ENCODE results near the gene LSM2. TPM values are rescaled to one million over a fixed set of nuclear protein-coding genes. Genes with fewer than 3 reads are reported as not detected.
"Not testable (repeated sequence)": the region's sequence is repeated elsewhere in the genome, so short reads cannot be mapped to it uniquely, and the experiment has no call there.

Gene LSM2
- 72.6 and 89.4 TPM in 2 replicates for total RNA-seq (2014; rRNA removed; shearing (Covaris generic))

DNA sequence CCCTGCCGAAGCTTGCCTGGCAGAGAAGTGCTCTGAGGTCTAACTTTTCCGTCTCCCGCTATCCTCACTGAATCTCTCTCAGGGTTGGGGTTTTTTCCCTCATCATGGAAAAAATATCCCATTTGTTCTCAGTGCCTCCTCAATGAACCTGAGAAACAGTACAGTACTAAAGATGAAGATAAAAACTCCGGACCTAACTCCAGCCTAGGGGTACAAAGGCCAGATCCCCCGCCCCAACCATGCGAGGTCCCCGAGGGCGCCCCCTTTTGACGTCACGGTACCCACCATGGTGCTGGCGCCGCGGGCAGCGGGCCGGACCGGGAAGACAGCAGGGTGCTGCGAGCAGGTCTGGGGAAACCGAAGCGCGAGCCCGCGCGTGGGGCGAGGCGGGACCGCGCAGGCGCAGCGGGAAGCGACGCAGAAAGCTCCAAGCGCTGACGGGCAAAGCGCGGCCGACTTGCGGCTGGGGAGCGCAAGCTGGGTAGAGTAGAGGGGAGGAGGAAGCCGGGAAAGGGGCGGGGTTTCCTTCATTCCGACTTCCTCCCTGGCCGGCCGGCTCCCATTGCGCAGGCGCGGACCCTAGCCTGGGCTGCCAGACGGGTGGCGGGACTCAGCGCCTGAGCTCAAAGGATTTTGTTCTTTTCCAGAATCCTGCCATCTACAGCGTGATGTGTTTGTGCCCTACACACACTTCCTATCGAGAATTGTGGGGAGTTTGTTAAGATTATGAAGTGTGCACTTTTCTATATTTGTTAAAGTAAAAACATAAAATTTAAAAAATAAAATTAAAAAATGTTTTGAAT lies at the start of gene LSM2:
TSS of gene LSM2 (minus strand) at position 497 of the 803 bp plus-strand sequence. CDS start at position 288, 209 bp downstream.
- peaks cover 8% of the 10 kb centered on the region for H3K36me3 ChIP-seq
- no peaks in the 10 kb centered on the region for H3K27me3 ChIP-seq (replicated peaks)
- peak; percentile 98 for DNase-seq (ENCODE audit: low read depth in 1 of 2, low spot score in 2 of 2)
- peak within 1 kb of the TSS; percentile 41 for H3K27ac ChIP-seq
- H3K9me3 ChIP-seq (replicated peaks): no peaks in the 10 kb centered on the region
- H3K4me1 ChIP-seq (replicated peaks): peaks cover 7% of the 10 kb centered on the region; the same call in 1 of the 2 replicates
- H3K4me3 ChIP-seq: peak within 1 kb of the TSS; percentile 59

DNA sequence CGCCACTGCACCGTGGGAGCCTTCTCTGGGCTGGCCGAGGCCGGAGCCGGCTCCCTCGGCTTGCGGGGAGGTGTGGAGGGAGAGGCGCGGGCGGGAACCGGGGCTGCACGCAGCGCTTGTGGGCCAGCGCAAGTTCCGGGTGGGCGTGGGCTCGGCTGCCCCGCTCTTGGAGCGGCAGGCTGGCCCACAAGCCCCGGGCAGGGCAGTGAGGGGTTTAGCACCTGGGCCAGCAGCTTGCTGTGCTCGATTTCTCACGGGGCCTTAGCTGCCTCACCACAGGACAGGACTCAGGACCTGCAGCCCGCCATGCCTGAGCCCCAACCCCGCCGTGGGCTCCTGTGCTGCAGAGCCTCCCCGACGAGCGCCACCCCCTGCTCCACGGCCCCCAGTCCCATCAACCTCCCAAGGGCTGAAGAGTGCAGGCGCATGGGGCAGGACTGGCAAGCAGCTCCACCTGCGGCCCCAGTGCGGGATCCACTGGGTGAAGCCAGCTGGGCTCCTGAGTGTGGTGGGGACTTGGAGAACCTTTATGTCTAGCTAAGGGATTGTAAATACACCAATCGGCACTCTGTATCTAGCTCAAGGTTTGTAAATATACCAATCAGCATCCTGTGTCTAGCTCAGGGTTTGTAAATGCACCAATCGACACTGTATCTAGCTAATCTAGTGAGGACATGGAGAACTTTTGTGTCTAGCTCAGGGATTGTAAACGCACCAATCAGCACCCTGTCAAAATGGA lies 45.4 kb upstream of the LSM2 start:
- H3K27me3 ChIP-seq (replicated peaks); H3K4me1 ChIP-seq (replicated peaks); H3K27ac ChIP-seq; H3K4me3 ChIP-seq; H3K9me3 ChIP-seq (replicated peaks); DNase-seq (ENCODE audit: low read depth in 1 of 2, low spot score in 2 of 2); H3K36me3 ChIP-seq: not testable (repeated sequence)

DNA sequence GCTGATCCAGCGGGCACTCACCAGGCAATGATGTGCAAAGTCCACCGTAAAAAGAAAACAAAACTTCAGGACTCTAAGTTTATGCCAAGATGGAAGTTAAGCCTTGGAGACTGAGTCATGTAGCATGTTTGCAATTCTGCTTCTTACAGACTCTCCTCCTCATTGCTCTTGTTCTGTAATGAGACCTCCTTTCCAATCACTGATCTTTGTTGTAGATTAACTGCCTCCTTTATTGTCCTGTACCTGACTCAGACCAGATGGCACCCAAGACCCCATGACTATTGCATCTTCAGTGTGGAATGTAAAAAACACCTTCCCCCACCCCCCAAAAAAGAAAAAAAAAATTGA lies 44.7 kb upstream of the LSM2 start:
- Histone ChIP-seq H3K4me1 (replicated peaks) (no peaks in the 10 kb centered on the region), H3K4me3 (no peak overlapping the region), H3K9me3 (replicated peaks) (no peaks in the 10 kb centered on the region), H3K27me3 (replicated peaks) (no peaks in the 10 kb centered on the region), H3K27ac (no peak overlapping the region), H3K36me3 (no peaks in the 10 kb centered on the region)
- no peak for DNase-seq (ENCODE audit: low read depth in 1 of 2, low spot score in 2 of 2)

DNA sequence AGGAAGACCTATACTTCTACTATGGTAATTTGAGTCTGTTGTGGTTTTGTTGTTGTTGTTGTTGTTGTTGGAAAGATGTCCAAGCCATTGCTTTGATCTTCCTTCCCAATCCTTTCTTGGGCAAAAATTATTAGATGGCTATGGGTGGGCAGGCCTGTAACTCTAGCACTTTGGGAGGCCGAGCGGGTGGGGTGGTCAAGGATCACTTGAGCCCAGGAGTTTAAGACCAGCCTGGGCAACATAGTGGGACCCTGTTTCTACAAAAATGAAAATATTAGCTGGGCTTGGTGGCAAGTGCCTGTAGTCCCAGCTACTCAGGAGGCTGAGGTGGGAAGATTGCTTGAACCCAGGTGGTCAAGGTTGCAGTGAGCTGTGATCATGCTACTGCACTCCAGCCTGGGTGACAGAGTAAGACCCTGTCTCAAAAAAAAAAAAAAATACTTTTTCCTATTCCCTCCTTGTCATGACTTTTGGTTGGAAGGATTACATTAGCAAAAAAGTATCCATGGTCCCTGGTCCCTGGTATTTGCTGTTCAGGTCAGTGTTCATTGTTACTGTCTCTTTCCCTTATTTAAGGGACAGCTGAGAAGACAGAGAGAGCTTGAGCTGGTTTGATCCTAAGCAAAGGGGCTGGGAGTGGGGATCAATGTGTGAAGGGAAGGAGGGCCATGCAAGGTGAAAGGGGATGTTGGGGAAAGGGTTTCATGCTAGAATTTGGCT lies 44.2 kb upstream of the LSM2 start:
- Histone ChIP-seq H3K4me3 (no peak overlapping the region), H3K27ac (no peak overlapping the region), H3K36me3 (no peaks in the 10 kb centered on the region)

DNA sequence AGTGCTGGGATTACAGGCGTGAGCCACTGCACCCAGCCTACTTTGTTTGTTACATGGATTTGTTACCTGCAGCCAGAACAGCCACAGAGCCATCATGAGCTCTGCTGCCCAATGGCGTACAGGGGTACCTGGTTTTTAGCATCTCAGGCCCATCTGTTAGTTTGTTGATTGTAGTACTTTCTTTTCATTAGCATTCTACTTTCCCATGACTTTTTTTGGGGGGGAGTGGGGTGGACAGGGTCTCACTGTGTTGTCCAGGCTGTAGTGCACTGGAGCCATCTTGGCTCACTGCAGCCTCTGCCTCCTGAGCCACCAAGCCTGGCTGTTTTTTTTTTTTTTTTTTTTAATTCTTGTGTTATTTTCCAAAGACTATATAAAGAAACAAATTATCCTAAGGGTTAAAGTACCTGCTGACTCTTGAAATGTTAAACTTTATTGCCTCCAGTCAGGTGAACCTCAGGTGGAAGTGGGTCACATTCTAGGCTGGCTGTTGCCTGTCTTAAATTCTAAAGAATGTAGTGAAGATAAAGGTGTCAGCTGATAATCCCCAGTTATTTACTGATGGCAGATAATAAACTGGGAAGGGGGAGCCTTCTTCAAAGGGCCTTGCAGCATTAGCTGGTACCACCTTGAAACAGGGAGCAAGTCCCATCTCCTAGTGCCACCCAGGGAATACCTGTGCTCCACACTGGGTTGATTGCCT lies 40.7 kb upstream of the LSM2 start:
- Histone ChIP-seq H3K27me3 (replicated peaks) (no peaks in the 10 kb centered on the region), H3K36me3 (no peaks in the 10 kb centered on the region), H3K4me1 (replicated peaks) (no peaks in the 10 kb centered on the region), H3K9me3 (replicated peaks) (no peaks in the 10 kb centered on the region), H3K27ac (no peak overlapping the region), H3K4me3 (no peak overlapping the region)
- DNase-seq (ENCODE audit: low read depth in 1 of 2, low spot score in 2 of 2): no peak

More for the DNA sequence above, 44.2 kb upstream of the LSM2 start:
- Histone ChIP-seq H3K4me1 (replicated peaks) (no peaks in the 10 kb centered on the region), H3K27me3 (replicated peaks) (no peaks in the 10 kb centered on the region), H3K9me3 (replicated peaks) (no peaks in the 10 kb centered on the region)
- no peak for DNase-seq (ENCODE audit: low read depth in 1 of 2, low spot score in 2 of 2)

DNA sequence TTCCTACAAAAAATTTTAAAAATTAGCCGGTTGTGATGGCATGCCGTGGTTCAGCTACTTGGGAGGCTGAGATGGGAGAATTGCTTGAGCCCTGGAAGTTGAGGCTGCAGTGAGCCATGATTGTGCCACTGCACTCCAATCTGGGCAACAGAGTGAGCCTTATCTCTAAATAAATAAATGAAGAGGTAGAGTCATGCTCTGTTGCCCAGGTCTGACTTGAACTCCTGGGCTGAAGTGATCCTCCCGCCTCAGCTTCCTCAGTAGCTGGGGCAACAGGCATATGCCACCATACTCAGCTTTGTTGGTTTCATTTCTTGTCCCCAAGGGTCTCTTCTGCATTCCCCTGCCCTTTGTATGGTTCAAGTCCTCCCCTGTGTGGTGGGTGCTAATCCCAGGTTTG lies 37.7 kb upstream of the LSM2 start:
- Histone ChIP-seq H3K9me3 (replicated peaks) (no peaks in the 10 kb centered on the region), H3K36me3 (peaks cover 25% of the 10 kb centered on the region), H3K4me3 (no peak overlapping the region), H3K4me1 (replicated peaks) (no peaks in the 10 kb centered on the region; the same call in 1 of the 2 replicates), H3K27ac (no peak overlapping the region), H3K27me3 (replicated peaks) (no peaks in the 10 kb centered on the region)
- no peak for DNase-seq (ENCODE audit: low read depth in 1 of 2, low spot score in 2 of 2)

DNA sequence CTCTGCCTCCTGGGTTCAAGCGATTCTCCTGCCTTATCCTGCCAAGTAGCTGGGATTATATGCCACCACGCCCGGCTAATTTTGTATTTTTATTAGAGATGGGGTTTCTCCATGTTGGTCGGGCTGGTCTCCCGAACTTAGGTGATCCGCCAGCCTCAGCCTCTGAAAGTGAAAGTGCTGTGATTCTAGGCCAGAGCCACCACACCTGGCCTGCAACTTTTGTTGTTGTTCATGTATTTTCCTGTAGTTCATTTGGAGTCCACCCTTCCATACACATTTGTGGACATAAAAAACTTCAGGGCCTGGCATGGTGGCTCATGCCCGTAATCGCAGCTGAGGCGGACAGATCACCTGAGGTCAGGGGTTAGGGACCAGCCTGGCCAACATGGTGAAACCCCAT lies 35.3 kb upstream of the LSM2 start:
- Histone ChIP-seq H3K36me3 (peaks cover 50% of the 10 kb centered on the region), H3K27me3 (replicated peaks) (no peaks in the 10 kb centered on the region), H3K9me3 (replicated peaks) (no peaks in the 10 kb centered on the region), H3K27ac (no peak overlapping the region), H3K4me3 (no peak overlapping the region), H3K4me1 (replicated peaks) (peaks cover 17% of the 10 kb centered on the region)
- no peak for DNase-seq (ENCODE audit: low read depth in 1 of 2, low spot score in 2 of 2)

DNA sequence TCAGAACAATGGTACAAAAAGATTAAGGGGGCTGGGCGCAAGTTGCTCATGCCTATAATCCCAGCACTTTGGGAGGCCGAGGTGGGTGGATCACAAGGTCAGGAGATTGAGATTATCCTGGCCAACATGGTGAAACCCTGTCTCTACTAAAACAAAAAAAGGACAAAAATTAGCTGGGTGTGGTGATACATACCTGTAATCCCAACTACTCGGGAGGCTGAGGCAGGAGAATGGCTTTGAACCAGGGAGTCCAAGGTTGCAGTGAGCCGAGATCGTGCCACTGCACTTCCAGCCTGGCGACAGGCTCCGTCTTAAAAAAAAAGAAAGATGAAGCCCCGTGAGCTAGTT lies 33.0 kb upstream of the LSM2 start:
- not testable (repeated sequence) for H3K9me3 ChIP-seq (replicated peaks); H3K27me3 ChIP-seq (replicated peaks); H3K27ac ChIP-seq; H3K4me3 ChIP-seq; DNase-seq (ENCODE audit: low read depth in 1 of 2, low spot score in 2 of 2)
- Histone ChIP-seq H3K4me1 (replicated peaks) (peaks cover 29% of the 10 kb centered on the region), H3K36me3 (peaks cover 73% of the 10 kb centered on the region)

DNA sequence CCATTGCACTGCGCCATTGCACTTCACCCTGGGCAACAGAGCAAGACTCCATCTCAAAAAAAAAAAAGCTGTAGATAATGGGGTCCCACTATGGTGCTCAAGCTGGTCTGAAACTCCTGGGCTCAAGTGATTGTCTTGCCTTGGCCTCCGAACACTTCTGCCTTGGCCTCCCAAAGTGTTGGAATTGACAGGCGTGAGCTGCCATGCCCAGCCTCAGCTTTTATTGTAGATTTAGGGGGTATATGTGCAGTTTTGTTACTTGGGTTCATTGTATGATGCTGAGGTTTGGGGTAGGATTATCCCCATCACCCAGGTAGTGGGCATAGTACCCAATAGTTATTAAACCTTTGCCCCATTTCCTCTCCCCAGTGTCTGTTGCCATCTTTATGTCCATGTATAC lies 32.2 kb upstream of the LSM2 start:
- Histone ChIP-seq H3K4me3 (no peak overlapping the region), H3K9me3 (replicated peaks) (no peaks in the 10 kb centered on the region), H3K27me3 (replicated peaks) (no peaks in the 10 kb centered on the region), H3K27ac (no peak overlapping the region), H3K36me3 (peaks cover 73% of the 10 kb centered on the region), H3K4me1 (replicated peaks) (peaks cover 33% of the 10 kb centered on the region)
- no peak for DNase-seq (ENCODE audit: low read depth in 1 of 2, low spot score in 2 of 2)

DNA sequence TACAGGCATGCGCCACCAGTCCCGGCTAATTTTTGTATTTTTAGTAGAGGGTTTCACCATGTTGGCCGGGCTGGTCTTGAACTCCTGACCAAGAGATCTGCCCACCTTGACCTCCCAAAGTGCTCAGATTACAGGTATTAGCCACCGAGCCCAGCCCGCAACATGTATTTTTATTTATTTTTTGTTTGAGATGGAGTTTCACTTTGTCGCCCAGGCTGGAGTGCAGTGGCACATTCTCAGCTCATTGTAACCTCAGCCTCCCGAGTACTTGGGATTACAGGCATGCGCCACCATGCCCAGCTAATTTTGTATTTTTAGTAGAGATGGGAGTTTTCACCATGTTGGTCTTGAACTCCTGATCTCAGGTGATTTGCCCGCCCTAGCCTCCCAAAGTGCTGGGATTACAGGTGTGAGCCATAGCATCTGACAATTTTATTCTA lies 31.4 kb upstream of the LSM2 start:
- DNase-seq (ENCODE audit: low read depth in 1 of 2, low spot score in 2 of 2); H3K27me3 ChIP-seq (replicated peaks); H3K9me3 ChIP-seq (replicated peaks); H3K27ac ChIP-seq: not testable (repeated sequence)
- Histone ChIP-seq H3K4me3 (peak overlapping the region; percentile 74), H3K36me3 (peaks cover 73% of the 10 kb centered on the region), H3K4me1 (replicated peaks) (peaks cover 34% of the 10 kb centered on the region)

DNA sequence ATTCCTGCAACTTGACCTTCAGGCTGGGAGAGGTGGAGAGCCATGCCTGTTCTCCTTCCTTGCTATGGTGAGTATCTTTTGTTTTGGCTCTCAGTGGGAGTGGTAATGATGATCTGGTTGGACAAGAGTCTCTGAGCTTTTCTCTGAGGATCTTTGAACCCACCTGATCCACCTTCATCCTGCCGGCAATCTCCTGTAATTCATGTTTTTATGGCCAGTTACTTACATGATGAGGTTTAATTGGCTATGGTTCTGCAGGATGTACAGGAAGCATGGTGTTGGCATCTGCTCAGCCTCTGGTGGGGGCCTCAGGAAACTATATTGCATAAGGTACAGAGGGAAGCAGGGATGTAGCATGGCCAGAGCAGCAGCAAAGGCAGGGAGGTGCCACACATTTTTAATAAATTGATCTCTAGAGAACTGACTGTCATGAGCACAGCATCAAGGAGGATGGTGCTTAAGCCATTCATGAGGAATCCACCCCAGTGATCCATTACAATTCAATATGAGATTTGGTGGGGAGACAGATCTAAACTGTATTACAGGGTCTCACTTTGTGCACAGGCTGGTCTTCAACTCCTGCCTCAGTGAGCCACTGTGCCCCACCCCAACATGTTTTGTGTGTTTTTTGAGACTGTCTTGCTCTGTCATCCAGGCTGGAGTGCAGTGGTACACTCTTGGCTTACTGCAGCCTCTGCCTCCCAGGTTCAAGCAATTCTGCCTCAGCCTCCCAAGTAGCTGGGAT lies 30.8 kb upstream of the LSM2 start:
- H3K9me3 ChIP-seq (replicated peaks): no peaks in the 10 kb centered on the region
- peaks cover 73% of the 10 kb centered on the region for H3K36me3 ChIP-seq
- H3K27me3 ChIP-seq (replicated peaks): no peaks in the 10 kb centered on the region
- no peak for DNase-seq (ENCODE audit: low read depth in 1 of 2, low spot score in 2 of 2)
- H3K4me3 ChIP-seq: peak overlapping the region; percentile 74
- H3K27ac ChIP-seq: peak overlapping the region; percentile 1; the same call in 1 of the 2 replicates
- H3K4me1 ChIP-seq (replicated peaks): peaks cover 34% of the 10 kb centered on the region

DNA sequence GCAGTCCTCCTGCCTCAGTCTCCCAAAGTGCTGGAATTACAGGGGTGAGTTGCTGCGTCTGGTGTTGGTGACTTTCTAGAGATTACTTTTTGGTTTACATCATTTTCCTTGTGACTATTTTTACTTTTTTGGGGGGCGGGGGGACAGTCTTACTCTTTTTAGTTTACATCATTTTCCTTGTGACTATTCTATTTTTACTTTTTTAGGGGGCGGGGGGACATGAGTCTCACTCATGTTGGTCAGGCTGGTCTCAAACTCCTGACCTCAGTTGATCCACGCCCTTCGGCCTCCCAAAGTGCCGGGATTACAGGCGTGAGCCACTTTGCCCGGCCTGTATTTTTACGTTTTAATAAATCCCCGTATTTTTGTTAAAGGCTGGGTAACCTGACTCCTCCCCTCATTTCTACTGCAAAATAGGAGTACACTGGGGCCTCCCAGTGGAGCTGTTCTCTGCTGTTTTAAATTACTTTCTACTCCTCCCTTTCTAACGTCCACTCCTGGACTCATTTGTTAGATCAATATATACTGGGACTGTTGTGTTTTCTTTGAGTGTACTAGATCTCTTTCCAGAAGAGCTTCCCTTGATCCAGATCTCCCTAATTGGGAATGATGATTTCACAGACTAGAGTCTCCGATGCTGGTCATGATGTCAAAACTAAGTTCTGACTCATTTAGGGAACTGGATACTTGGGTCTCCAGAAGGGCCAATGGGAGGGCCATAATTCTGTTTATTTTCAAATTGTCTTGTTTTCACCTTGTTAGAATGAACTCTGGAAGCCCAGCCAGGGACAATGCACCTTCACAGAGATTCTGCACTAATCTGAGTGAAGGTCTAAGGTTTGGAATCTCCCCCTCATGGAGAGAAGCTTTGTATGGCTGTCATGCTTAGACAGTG lies 30.0 kb upstream of the LSM2 start:
- H3K36me3 ChIP-seq: peaks cover 70% of the 10 kb centered on the region
- H3K4me3 ChIP-seq: peak overlapping the region; percentile 74
- H3K27me3 ChIP-seq (replicated peaks): no peaks in the 10 kb centered on the region
- H3K4me1 ChIP-seq (replicated peaks): peaks cover 34% of the 10 kb centered on the region
- peak overlapping the region; percentile 21; the same call in 1 of the 2 replicates for H3K27ac ChIP-seq
- peak in 1 of 2 experiments; percentile 38 for DNase-seq (ENCODE audit: low read depth in 1 of 2, low spot score in 2 of 2)
- H3K9me3 ChIP-seq (replicated peaks): no peaks in the 10 kb centered on the region
